ENCODE measurements around the gene FAM13C.
A peak's percentile ranks its signal among the peaks of the same experiment; 100 is the strongest.

Gene FAM13C

GRCh38 chr10:59325116-59325515 is 37.2 kb downstream of the FAM13C start:
- no peaks in the 10 kb centered on the region for H3K36me3 ChIP-seq
- no peaks in the 10 kb centered on the region for H3K27me3 ChIP-seq
- peak overlapping the region in 1 of 2 donors; percentile 36 for H3K27ac ChIP-seq
- peaks cover 0 to 84% (median 29%) of the 10 kb centered on the region in 4 donors for H3K4me1 ChIP-seq
- intact Hi-C loops (cut with DNase I; ENCODE audit: low total_unique reads), result loop anchor here (10.0 kb wide), 1 partner anchor 50 kb away; no protein-coding TSS in a partner anchor
- no peak for DNase-seq
- TF ChIP-seq CTCF (IDR thresholded peaks at IDR 0.05), result no peak
- H3K4me3 ChIP-seq, result no peak overlapping the region
- no peaks in the 10 kb centered on the region for H3K9me3 ChIP-seq

GRCh38 chr10:59324597-59324996 is 37.8 kb downstream of the FAM13C start:
- no peak for TF ChIP-seq CTCF (IDR thresholded peaks at IDR 0.05)
- Histone ChIP-seq H3K36me3 (no peaks in the 10 kb centered on the region), H3K9me3 (no peaks in the 10 kb centered on the region), H3K27ac (peak overlapping the region in 1 of 2 donors; percentile 36), H3K27me3 (no peaks in the 10 kb centered on the region), H3K4me3 (no peak overlapping the region), H3K4me1 (peaks cover 0 to 84% (median 26%) of the 10 kb centered on the region in 4 donors)
- intact Hi-C loops (cut with DNase I; ENCODE audit: low total_unique reads), result loop anchor here (10.0 kb wide), 1 partner anchor 50 kb away; no protein-coding TSS in a partner anchor
- no peak for DNase-seq

- no peak for TF ChIP-seq CTCF (IDR thresholded peaks at IDR 0.05)
- Histone ChIP-seq H3K4me1 (peaks cover 0 to 82% (median 23%) of the 10 kb centered on the region in 4 donors), H3K4me3 (no peak overlapping the region), H3K27me3 (no peaks in the 10 kb centered on the region), H3K27ac (peak overlapping the region; percentile 50 to 69), H3K36me3 (no peaks in the 10 kb centered on the region), H3K9me3 (no peaks in the 10 kb centered on the region)
- DNase-seq, result no peak
- intact Hi-C loops (cut with DNase I; ENCODE audit: low total_unique reads), result loop anchor here (10.0 kb wide), 1 partner anchor 51 kb away; no protein-coding TSS in a partner anchor
Measured at GRCh38 chr10:59323831-59324401, 38.4 kb downstream of the FAM13C start.

- Histone ChIP-seq H3K9me3 (no peaks in the 10 kb centered on the region), H3K27ac (peak overlapping the region; percentile 50 to 69), H3K27me3 (no peaks in the 10 kb centered on the region), H3K4me1 (peaks cover 0 to 74% (median 18%) of the 10 kb centered on the region in 4 donors), H3K36me3 (no peaks in the 10 kb centered on the region), H3K4me3 (no peak overlapping the region)
- TF ChIP-seq CTCF (IDR thresholded peaks at IDR 0.05), result no peak
- DNase-seq, result no peak
- intact Hi-C loops (cut with DNase I; ENCODE audit: low total_unique reads), result loop anchor here (10.0 kb wide), 1 partner anchor 52 kb away; no protein-coding TSS in a partner anchor
Measured at GRCh38 chr10:59323036-59323459, 39.3 kb downstream of the FAM13C start.

GRCh38 chr10:59322131-59322530 is 40.2 kb downstream of the FAM13C start:
- Histone ChIP-seq H3K4me1 (peaks cover 0 to 65% (median 18%) of the 10 kb centered on the region in 4 donors), H3K36me3 (no peaks in the 10 kb centered on the region), H3K9me3 (no peaks in the 10 kb centered on the region), H3K27me3 (no peaks in the 10 kb centered on the region), H3K27ac (peak overlapping the region; percentile 50 to 69), H3K4me3 (no peak overlapping the region)
- intact Hi-C loops (cut with DNase I; ENCODE audit: low total_unique reads), result loop anchor here (10.0 kb wide), 1 partner anchor 53 kb away; no protein-coding TSS in a partner anchor
- no peak for TF ChIP-seq CTCF (IDR thresholded peaks at IDR 0.05)
- DNase-seq, result no peak
